ELR (cell line): ENCODE data around the gene CCDC127.
"Not testable (repeated sequence)": the region's sequence is repeated elsewhere in the genome, so short reads cannot be mapped to it uniquely, and the experiment has no call there.

Source experiments
- DNase-seq: peaks from one replicate; pipeline ENCODE4 v3.0.0-alpha.2; 2015; ENCODE audit warnings: low read depth

CCDC127 gene

GRCh38 chr5:203246-203930 is 14.6 kb downstream of the CCDC127 start:
- no peak for DNase-seq

GRCh38 chr5:201672-202071 is 16.3 kb downstream of the CCDC127 start:
- DNase-seq, result no peak

- no peak for DNase-seq
Measured at GRCh38 chr5:200985-201384, 17.0 kb downstream of the CCDC127 start.

GRCh38 chr5:199950-200645 is 17.9 kb downstream of the CCDC127 start:
- DNase-seq, result no peak

- no peak for DNase-seq
Measured at GRCh38 chr5:199197-199949, 18.6 kb downstream of the CCDC127 start.

GRCh38 chr5:198516-199196 is 19.3 kb downstream of the CCDC127 start:
- no peak for DNase-seq

- no peak for DNase-seq
Measured at GRCh38 chr5:197892-198489, 20.0 kb downstream of the CCDC127 start.

- DNase-seq, result not testable (repeated sequence)
Measured at GRCh38 chr5:197031-197430, 20.9 kb downstream of the CCDC127 start.

GRCh38 chr5:196350-196749 is 21.6 kb downstream of the CCDC127 start:
- DNase-seq, result no peak

GRCh38 chr5:195401-196160 is 22.4 kb downstream of the CCDC127 start:
- no peak for DNase-seq

GRCh38 chr5:194603-195209 is 23.2 kb downstream of the CCDC127 start:
- DNase-seq, result no peak

- DNase-seq, result no peak
Measured at GRCh38 chr5:194102-194501, 23.9 kb downstream of the CCDC127 start.

GRCh38 chr5:192970-193831 is 24.8 kb downstream of the CCDC127 start:
- DNase-seq, result no peak

- DNase-seq, result no peak
Measured at GRCh38 chr5:192691-192969, 25.3 kb downstream of the CCDC127 start.

GRCh38 chr5:191949-192690 is 25.8 kb downstream of the CCDC127 start:
- no peak for DNase-seq

- no peak for DNase-seq
Measured at GRCh38 chr5:191036-191948, 26.7 kb downstream of the CCDC127 start, which contains the start of gene LRRC14B. LRRC14B (plus strand) TSS chr5:191495; CDS start chr5:191539, 44 bp downstream.

- DNase-seq, result no peak
Measured at GRCh38 chr5:190366-191035, 27.5 kb downstream of the CCDC127 start.

GRCh38 chr5:189976-190365 is 28.0 kb downstream of the CCDC127 start:
- no peak for DNase-seq
